Neutrophil (primary cell): ENCODE measurements around the gene EXOC3L1.

Experiments
- H3K27ac ChIP-seq: fragments of 200-600 bp; sonication (generic); 2 replicates; pipeline ENCODE4 v1.5.1; 2016; ENCODE audit warnings: mild to moderate bottlenecking, moderate library complexity
- H3K27me3 ChIP-seq: fragments of 200-600 bp; sonication (generic); 2 replicates; pipeline ENCODE4 v1.6.0; 2016; ENCODE audit warnings: mild to moderate bottlenecking
- H3K36me3 ChIP-seq: fragments of 200-600 bp; sonication (generic); 2 replicates; pipeline ENCODE4 v1.5.1; 2017
- H3K4me1 ChIP-seq, 2 experiments: fragments of 200-600 bp in 1 of 2; sonication (generic) in 1 of 2; 1 replicate in 1 of 2; 2 replicates in 1 of 2; pipeline versions ENCODE4 v1.5.1 to v1.6.1; 2013 to 2016; ENCODE audit warnings: low read depth in 1 of 2, low read length in 1 of 2, mild to moderate bottlenecking in 1 of 2, moderate library complexity in 1 of 2; ENCODE audit not compliant: control insufficient read depth in 1 of 2, insufficient read depth in 1 of 2
- H3K4me3 ChIP-seq, 2 experiments: fragments of 200-600 bp in 1 of 2; sonication (generic) in 1 of 2; 1 replicate in 1 of 2; 2 replicates in 1 of 2; pipeline ENCODE4 v1.5.1; 2013 to 2016; ENCODE audit warnings: low read depth in 1 of 2, low read length in 1 of 2, mild to moderate bottlenecking in 1 of 2, moderate library complexity in 1 of 2
- H3K9me3 ChIP-seq: fragments of 200-600 bp; sonication (generic); 2 replicates; pipeline ENCODE4 v1.5.1; 2016
- TF ChIP-seq, protein P1 (sequence below): fragments of 200-600 bp; sonication (generic); IDR thresholded peaks from 2 replicates; pipeline ENCODE4 v1.5.1; 2016; ENCODE audit warnings: antibody characterized with exemption

Gene EXOC3L1

DNA sequence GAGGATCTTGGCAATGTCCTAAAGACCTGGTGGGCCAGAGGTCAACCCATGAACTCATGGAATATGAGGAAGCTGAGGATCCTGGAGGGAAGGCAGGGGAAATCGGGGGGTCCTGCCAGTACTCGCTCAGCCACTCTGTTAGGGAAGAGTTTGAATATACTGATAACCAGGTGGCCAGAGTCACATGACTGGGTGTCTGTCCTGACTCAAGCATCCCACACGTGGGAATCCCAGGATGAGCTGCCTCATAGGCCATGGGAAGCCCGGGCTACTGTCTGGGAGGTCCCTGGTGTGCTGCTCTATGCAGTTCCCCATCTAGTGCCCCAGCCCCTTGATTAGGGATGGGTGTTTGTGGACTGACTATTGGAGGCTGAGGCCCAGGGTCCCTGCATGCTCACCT is 1.6 kb downstream of the EXOC3L1 start:
- H3K36me3 ChIP-seq = peaks cover 5% of the 10 kb centered on the region
- peaks cover 39 to 40% of the 10 kb centered on the region in 2 experiments for H3K4me1 ChIP-seq
- no peak overlapping the region for H3K4me3 ChIP-seq
- peaks cover 30% of the 10 kb centered on the region for H3K27me3 ChIP-seq
- TF ChIP-seq, protein P1, sequence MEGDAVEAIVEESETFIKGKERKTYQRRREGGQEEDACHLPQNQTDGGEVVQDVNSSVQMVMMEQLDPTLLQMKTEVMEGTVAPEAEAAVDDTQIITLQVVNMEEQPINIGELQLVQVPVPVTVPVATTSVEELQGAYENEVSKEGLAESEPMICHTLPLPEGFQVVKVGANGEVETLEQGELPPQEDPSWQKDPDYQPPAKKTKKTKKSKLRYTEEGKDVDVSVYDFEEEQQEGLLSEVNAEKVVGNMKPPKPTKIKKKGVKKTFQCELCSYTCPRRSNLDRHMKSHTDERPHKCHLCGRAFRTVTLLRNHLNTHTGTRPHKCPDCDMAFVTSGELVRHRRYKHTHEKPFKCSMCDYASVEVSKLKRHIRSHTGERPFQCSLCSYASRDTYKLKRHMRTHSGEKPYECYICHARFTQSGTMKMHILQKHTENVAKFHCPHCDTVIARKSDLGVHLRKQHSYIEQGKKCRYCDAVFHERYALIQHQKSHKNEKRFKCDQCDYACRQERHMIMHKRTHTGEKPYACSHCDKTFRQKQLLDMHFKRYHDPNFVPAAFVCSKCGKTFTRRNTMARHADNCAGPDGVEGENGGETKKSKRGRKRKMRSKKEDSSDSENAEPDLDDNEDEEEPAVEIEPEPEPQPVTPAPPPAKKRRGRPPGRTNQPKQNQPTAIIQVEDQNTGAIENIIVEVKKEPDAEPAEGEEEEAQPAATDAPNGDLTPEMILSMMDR = no peak
- no peak overlapping the region for H3K27ac ChIP-seq
- H3K9me3 ChIP-seq = no peaks in the 10 kb centered on the region

DNA sequence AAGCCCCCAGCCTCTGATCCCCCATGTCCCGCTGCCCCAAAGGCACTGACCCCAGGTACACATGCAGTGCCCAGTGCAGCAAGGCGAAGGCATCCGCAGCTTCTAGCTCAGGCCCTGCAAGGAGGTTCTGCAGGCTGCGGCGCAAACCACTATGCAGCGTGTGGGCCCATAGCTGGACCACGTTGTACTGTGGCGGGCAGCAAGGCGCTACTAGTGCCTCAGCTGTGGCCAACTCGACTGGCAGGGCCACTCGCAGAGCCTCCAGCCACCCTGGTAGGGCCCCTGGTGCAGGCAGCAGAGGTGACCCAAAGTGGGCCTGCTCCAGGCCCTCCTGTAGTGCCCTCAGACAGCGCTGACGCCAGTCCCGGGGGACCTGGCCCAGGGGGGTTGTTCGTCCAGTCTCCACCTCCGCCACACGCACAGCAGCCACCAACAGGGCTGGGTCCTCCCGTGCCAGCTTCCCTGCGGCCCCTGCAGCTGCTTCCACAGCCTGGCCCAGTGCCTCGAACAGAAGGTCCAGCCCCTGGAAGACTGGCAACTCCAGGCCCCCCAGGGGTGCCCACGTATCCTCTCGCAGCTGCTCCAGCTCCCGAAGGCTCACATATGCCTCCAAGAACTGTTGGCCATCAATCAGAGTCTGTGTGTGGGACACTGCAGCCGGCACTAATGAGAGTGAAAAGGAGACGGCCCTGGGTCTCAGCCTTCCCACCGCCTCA is 2.6 kb downstream of the EXOC3L1 start:
- peaks cover 30% of the 10 kb centered on the region for H3K27me3 ChIP-seq
- no peaks in the 10 kb centered on the region for H3K9me3 ChIP-seq
- H3K4me3 ChIP-seq = no peak overlapping the region
- peaks cover 35 to 38% of the 10 kb centered on the region in 2 experiments for H3K4me1 ChIP-seq
- H3K27ac ChIP-seq = no peak overlapping the region
- no peaks in the 10 kb centered on the region for H3K36me3 ChIP-seq
- TF ChIP-seq, protein P1 = no peak

DNA sequence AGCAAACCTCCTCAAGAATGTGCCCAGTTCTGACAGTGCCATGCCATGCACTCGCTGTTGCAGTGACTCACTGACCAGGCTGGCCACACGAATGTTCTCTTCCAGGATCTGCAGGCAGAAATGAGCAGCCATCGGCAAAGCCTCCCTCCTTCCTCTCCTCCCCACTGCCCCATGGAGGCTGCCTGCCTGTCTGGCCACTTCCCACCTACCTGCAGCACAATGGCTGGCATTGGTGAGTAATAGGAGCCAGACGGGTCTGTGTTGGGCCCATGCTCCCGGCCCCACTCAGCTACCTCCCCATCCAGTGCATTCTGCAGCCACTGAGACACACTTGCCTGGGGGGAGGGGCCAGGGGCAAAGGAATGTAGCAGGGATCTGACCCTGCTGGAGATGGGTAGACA is 3.4 kb downstream of the EXOC3L1 start:
- H3K4me3 ChIP-seq = no peak overlapping the region

DNA sequence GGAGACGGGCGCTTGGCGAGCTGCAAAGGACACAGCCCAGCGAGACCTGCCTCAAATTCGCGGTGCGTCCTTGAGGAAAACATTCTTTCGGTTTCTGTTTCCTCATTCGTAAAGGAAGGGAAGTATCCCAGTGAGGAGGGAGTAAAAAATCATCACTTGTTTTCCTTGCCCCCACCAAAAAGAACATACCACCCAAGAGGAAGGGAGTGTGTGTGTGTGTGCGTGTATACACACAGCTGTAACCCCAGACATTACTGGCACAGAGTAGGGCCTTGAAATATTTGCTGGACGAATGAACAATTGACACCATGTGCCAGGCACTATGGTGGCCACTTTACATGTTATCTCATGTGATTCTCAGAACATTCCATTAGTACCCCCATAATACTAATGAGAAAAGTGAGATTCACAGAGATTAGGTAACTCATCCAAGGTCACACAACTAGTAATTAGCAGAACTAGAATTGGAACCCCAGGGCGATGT is 4.2 kb downstream of the EXOC3L1 start:
- Histone ChIP-seq H3K36me3 (no peaks in the 10 kb centered on the region), H3K27ac (peak overlapping the region; percentile 50), H3K9me3 (no peaks in the 10 kb centered on the region), H3K4me3 (peak overlapping the region; percentile 85 to 100), H3K27me3 (peaks cover 30% of the 10 kb centered on the region), H3K4me1 (peaks cover 26 to 30% of the 10 kb centered on the region in 2 experiments)
- TF ChIP-seq, protein P1 = no peak

More for the DNA sequence above, 3.4 kb downstream of the EXOC3L1 start:
- H3K27ac ChIP-seq = no peak overlapping the region
- TF ChIP-seq, protein P1 = no peak
- H3K9me3 ChIP-seq = no peaks in the 10 kb centered on the region
- H3K27me3 ChIP-seq = peaks cover 30% of the 10 kb centered on the region
- peaks cover 29 to 32% of the 10 kb centered on the region in 2 experiments for H3K4me1 ChIP-seq
- no peaks in the 10 kb centered on the region for H3K36me3 ChIP-seq

DNA sequence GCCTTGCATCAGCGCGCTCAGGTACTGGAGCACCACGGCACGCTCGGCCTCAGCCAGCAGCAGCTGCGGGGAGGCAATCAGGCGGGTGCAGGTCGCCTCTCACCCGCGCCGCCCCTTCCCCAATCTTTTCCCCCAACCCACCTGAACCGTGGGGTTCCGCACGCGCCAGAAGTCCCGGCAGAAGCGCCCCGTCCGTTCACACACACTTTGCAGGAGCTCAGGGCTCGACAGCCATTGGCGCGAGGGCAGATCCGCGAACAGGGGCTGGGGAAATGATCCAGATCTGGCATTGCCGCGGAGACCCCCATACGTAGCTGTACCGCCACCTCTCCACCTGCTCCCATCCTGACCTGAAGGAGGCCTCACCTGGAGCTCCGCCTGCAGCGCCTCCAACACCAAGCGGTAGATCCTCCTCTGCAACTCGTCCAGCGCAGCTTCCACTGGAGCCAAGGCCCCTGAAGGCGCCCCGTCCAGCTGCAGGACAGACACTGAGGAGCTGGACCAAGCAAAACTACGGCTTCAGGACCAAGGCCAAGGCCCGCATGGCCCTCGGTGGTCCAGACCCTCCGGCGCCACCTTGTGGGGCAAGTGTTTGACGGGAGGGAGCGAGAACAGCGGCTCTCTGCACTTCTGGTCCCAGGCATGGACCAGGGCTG is 4.8 kb downstream of the EXOC3L1 start:
- TF ChIP-seq, protein P1 = peak; percentile 61
- peak overlapping the region; percentile 85 to 100 for H3K4me3 ChIP-seq

More for the DNA sequence above, 4.8 kb downstream of the EXOC3L1 start:
- peaks cover 30% of the 10 kb centered on the region for H3K27me3 ChIP-seq
- peak overlapping the region; percentile 50 for H3K27ac ChIP-seq
- H3K9me3 ChIP-seq = no peaks in the 10 kb centered on the region
- H3K36me3 ChIP-seq = no peaks in the 10 kb centered on the region
- H3K4me1 ChIP-seq = peaks cover 26 to 30% of the 10 kb centered on the region in 2 experiments
